Measurements from ENCODE around the gene IFT52. TPM values are rescaled to one million over a fixed set of nuclear protein-coding genes. Genes with fewer than 3 reads are reported as not detected.

The IFT52 gene
- total RNA-seq, 2 experiments from 2014 or later = 13.7 to 15.5 TPM

DNA sequence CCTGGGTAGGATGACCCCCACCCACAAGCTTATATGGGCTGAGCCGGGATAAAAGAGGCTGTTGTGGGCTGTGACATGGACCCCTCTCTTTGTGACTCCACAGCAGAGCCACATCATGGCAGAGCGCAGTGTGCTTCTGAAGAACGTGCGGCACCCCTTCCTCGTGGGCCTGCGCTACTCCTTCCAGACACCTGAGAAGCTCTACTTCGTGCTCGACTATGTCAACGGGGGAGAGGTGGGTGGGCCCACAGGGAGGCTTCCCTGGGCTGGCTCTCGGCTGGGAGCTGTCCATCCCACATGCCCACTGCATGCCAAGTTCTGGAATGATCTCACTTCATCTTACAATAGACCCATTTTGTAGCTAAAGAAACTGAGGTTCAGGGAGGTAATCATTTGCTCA lies 21.5 kb upstream of the IFT52 start:
- no peak for TF ChIP-seq CTCF (IDR thresholded peaks at IDR 0.05)
- H3K27ac Mint-ChIP-seq = no peak overlapping the region
- H3K4me3 Mint-ChIP-seq = no peak overlapping the region
- CTCF ChIA-PET = interaction anchor here (0.6 kb wide), 1 partner anchor 16 kb away, joined by 3 read pairs; no protein-coding TSS in a partner anchor
- Histone ChIP-seq H3K27ac (ENCODE audit: low read depth in 1 of 2, low read length in 2 of 2) (no peak overlapping the region), H3K4me3 (ENCODE audit: low read length) (no peak overlapping the region), H3K27me3 (ENCODE audit: control insufficient read depth in 1 of 2, insufficient read depth in 2 of 2, low read length in 2 of 2) (no peaks in the 10 kb centered on the region), H3K36me3 (ENCODE audit: insufficient read depth, low read length) (no peaks in the 10 kb centered on the region), H3K4me1 (ENCODE audit: insufficient read depth, low read length) (no peaks in the 10 kb centered on the region), H3K9me3 (ENCODE audit: control insufficient read depth in 1 of 2, insufficient read depth in 1 of 2, low read length in 2 of 2) (no peaks in the 10 kb centered on the region)
- H3K36me3 Mint-ChIP-seq (ENCODE audit: low read depth) = no peaks in the 10 kb centered on the region
- ATAC-seq (ENCODE audit: poor library complexity) = no peak
- POLR2A ChIA-PET = no interaction called here
- H3K9me3 Mint-ChIP-seq = no peaks in the 10 kb centered on the region
- no peak for DNase-seq
- intact Hi-C loops (cut with DNase I, micrococcal nuclease) = no loop called here
- no peaks in the 10 kb centered on the region for H3K4me1 Mint-ChIP-seq (ENCODE audit: low read depth)
- no peaks in the 10 kb centered on the region for H3K27me3 Mint-ChIP-seq

DNA sequence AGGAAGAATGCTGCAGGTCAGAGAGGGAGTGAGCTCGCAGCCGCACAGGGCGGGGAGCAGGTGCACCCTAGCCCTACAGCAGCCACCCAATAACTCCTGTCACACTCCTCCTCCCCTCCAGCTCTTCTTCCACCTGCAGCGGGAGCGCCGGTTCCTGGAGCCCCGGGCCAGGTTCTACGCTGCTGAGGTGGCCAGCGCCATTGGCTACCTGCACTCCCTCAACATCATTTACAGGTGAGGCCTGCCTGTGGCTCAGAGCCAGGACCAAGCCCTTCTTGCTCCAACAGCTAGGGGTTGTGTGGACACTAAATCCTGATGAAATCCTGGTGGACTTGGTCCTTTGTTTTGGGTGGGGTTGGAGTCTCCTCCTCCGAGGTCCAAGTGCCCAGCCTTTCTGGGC lies 20.2 kb upstream of the IFT52 start:
- H3K36me3 ChIP-seq (ENCODE audit: insufficient read depth, low read length) = no peaks in the 10 kb centered on the region
- Mint-ChIP-seq H3K36me3 (ENCODE audit: low read depth) (no peaks in the 10 kb centered on the region), H3K4me3 (no peak overlapping the region), H3K27ac (no peak overlapping the region), H3K9me3 (no peaks in the 10 kb centered on the region), H3K4me1 (ENCODE audit: low read depth) (no peaks in the 10 kb centered on the region), H3K27me3 (no peaks in the 10 kb centered on the region)
- H3K27ac ChIP-seq (ENCODE audit: low read depth in 1 of 2, low read length in 2 of 2) = no peak overlapping the region
- ChIA-PET CTCF (no interaction called here), POLR2A (no interaction called here)
- no peak overlapping the region for H3K4me3 ChIP-seq (ENCODE audit: low read length)
- no peak for TF ChIP-seq CTCF (IDR thresholded peaks at IDR 0.05)
- no peaks in the 10 kb centered on the region for H3K9me3 ChIP-seq (ENCODE audit: control insufficient read depth in 1 of 2, insufficient read depth in 1 of 2, low read length in 2 of 2)
- intact Hi-C loops (cut with DNase I, micrococcal nuclease) = no loop called here
- H3K4me1 ChIP-seq (ENCODE audit: insufficient read depth, low read length) = no peaks in the 10 kb centered on the region
- no peaks in the 10 kb centered on the region for H3K27me3 ChIP-seq (ENCODE audit: control insufficient read depth in 1 of 2, insufficient read depth in 2 of 2, low read length in 2 of 2)
- DNase-seq (no peak), ATAC-seq (ENCODE audit: poor library complexity) (no peak)

- no peak for ATAC-seq (ENCODE audit: poor library complexity)
- POLR2A ChIA-PET = no interaction called here
- CTCF ChIA-PET = no interaction called here
These were observed 19.4 kb upstream of the IFT52 start for GRCh38 chr20:43571310-43571709.

More at GRCh38 chr20:43571310-43571709, 19.4 kb upstream of the IFT52 start:
- no peak for DNase-seq
- H3K27me3 Mint-ChIP-seq = no peaks in the 10 kb centered on the region
- intact Hi-C loops (cut with DNase I, micrococcal nuclease) = no loop called here
- H3K4me1 Mint-ChIP-seq (ENCODE audit: low read depth) = no peaks in the 10 kb centered on the region
- H3K4me3 Mint-ChIP-seq = no peak overlapping the region
- no peaks in the 10 kb centered on the region for H3K9me3 Mint-ChIP-seq
- no peak for TF ChIP-seq CTCF (IDR thresholded peaks at IDR 0.05)
- H3K27ac Mint-ChIP-seq = no peak overlapping the region
- no peaks in the 10 kb centered on the region for H3K9me3 ChIP-seq (ENCODE audit: control insufficient read depth in 1 of 2, insufficient read depth in 1 of 2, low read length in 2 of 2)
- H3K27ac ChIP-seq (ENCODE audit: low read depth in 1 of 2, low read length in 2 of 2) = no peak overlapping the region
- H3K4me1 ChIP-seq (ENCODE audit: insufficient read depth, low read length) = no peaks in the 10 kb centered on the region
- H3K27me3 ChIP-seq (ENCODE audit: control insufficient read depth in 1 of 2, insufficient read depth in 2 of 2, low read length in 2 of 2) = no peaks in the 10 kb centered on the region
- H3K36me3 ChIP-seq (ENCODE audit: insufficient read depth, low read length) = no peaks in the 10 kb centered on the region
- H3K36me3 Mint-ChIP-seq (ENCODE audit: low read depth) = no peaks in the 10 kb centered on the region
- H3K4me3 ChIP-seq (ENCODE audit: low read length) = no peak overlapping the region
